ENCODE data around the gene AMBP. TPM values are rescaled to one million over a fixed set of nuclear protein-coding genes. Genes with fewer than 3 reads are reported as not detected.

AMBP gene
- total and polyA plus RNA-seq, 2 of the 13 experiments (the other 11 are each of a cell fraction or from before 2014, with no cell fraction given): 1,510 to 2,580 TPM

GRCh38 chr9:114059047-114059803 is 18.9 kb downstream of the AMBP start (continued):
- TF ChIP-seq, protein P1, sequence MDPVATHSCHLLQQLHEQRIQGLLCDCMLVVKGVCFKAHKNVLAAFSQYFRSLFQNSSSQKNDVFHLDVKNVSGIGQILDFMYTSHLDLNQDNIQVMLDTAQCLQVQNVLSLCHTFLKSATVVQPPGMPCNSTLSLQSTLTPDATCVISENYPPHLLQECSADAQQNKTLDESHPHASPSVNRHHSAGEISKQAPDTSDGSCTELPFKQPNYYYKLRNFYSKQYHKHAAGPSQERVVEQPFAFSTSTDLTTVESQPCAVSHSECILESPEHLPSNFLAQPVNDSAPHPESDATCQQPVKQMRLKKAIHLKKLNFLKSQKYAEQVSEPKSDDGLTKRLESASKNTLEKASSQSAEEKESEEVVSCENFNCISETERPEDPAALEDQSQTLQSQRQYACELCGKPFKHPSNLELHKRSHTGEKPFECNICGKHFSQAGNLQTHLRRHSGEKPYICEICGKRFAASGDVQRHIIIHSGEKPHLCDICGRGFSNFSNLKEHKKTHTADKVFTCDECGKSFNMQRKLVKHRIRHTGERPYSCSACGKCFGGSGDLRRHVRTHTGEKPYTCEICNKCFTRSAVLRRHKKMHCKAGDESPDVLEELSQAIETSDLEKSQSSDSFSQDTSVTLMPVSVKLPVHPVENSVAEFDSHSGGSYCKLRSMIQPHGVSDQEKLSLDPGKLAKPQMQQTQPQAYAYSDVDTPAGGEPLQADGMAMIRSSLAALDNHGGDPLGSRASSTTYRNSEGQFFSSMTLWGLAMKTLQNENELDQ (CRISPR knock-in tag; IDR thresholded peaks at IDR 0.05; ENCODE audit: borderline replicate concordance): no peak
- TF ChIP-seq KLF13 (CRISPR knock-in tag; IDR thresholded peaks at IDR 0.05) (no peak), ZNF672 (CRISPR knock-in tag; IDR thresholded peaks at IDR 0.05) (no peak), BRD4 (CRISPR knock-in tag; IDR thresholded peaks at IDR 0.05) (no peak), HOXA7 (CRISPR knock-in tag; IDR thresholded peaks at IDR 0.05) (no peak), NFKB2 (CRISPR knock-in tag; IDR thresholded peaks at IDR 0.05; ENCODE audit: borderline replicate concordance) (no peak), TFAP4 (IDR thresholded peaks at IDR 0.05; ENCODE audit: borderline replicate concordance, low read depth) (peak; percentile 72; the same call in 1 of the 2 replicates), ZNF20 (CRISPR knock-in tag; IDR thresholded peaks at IDR 0.05) (no peak), SSRP1 (CRISPR knock-in tag; IDR thresholded peaks at IDR 0.05) (peak; percentile 89; the same call in 1 of the 2 replicates), ZNF552 (CRISPR knock-in tag; IDR thresholded peaks at IDR 0.05; ENCODE audit: borderline replicate concordance) (no peak), NR2C2 (CRISPR knock-in tag; IDR thresholded peaks at IDR 0.05; ENCODE audit: borderline replicate concordance) (0 out of 2 replicates have a peak, but pooled peaks have one; percentile 17), MLLT10 (CRISPR knock-in tag; IDR thresholded peaks at IDR 0.05) (no peak), KAT8 (CRISPR knock-in tag; IDR thresholded peaks at IDR 0.05) (0 out of 2 replicates have a peak, but pooled peaks have one; percentile 30), SP5 (CRISPR knock-in tag; IDR thresholded peaks at IDR 0.05; ENCODE audit: borderline replicate concordance, low read depth) (no peak), RBM39 (IDR thresholded peaks at IDR 0.05; ENCODE audit: low read depth, low read length, poor library complexity, severe bottlenecking) (peak; percentile 50), SIX1 (CRISPR knock-in tag; IDR thresholded peaks at IDR 0.05; ENCODE audit: borderline replicate concordance) (no peak), ZNF749 (CRISPR knock-in tag; IDR thresholded peaks at IDR 0.05; ENCODE audit: borderline replicate concordance) (0 out of 2 replicates have a peak, but pooled peaks have one; percentile 45), NFATC3 (CRISPR knock-in tag; IDR thresholded peaks at IDR 0.05) (no peak), ZFP41 (CRISPR knock-in tag; IDR thresholded peaks at IDR 0.05; ENCODE audit: borderline replicate concordance) (no peak), BATF2 (CRISPR knock-in tag; IDR thresholded peaks at IDR 0.05) (no peak), ZNF747 (CRISPR knock-in tag; IDR thresholded peaks at IDR 0.05; ENCODE audit: borderline replicate concordance) (peak; percentile 39; the same call in 1 of the 2 replicates)
- TF ChIP-seq, protein P2, sequence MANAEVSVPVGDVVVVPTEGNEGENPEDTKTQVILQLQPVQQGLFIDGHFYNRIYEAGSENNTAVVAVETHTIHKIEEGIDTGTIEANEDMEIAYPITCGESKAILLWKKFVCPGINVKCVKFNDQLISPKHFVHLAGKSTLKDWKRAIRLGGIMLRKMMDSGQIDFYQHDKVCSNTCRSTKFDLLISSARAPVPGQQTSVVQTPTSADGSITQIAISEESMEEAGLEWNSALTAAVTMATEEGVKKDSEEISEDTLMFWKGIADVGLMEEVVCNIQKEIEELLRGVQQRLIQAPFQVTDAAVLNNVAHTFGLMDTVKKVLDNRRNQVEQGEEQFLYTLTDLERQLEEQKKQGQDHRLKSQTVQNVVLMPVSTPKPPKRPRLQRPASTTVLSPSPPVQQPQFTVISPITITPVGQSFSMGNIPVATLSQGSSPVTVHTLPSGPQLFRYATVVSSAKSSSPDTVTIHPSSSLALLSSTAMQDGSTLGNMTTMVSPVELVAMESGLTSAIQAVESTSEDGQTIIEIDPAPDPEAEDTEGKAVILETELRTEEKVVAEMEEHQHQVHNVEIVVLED (CRISPR knock-in tag; IDR thresholded peaks at IDR 0.05; ENCODE audit: borderline replicate concordance): no peak
- TF ChIP-seq, protein P3, sequence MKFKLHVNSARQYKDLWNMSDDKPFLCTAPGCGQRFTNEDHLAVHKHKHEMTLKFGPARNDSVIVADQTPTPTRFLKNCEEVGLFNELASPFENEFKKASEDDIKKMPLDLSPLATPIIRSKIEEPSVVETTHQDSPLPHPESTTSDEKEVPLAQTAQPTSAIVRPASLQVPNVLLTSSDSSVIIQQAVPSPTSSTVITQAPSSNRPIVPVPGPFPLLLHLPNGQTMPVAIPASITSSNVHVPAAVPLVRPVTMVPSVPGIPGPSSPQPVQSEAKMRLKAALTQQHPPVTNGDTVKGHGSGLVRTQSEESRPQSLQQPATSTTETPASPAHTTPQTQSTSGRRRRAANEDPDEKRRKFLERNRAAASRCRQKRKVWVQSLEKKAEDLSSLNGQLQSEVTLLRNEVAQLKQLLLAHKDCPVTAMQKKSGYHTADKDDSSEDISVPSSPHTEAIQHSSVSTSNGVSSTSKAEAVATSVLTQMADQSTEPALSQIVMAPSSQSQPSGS (CRISPR knock-in tag; IDR thresholded peaks at IDR 0.05): 0 out of 2 replicates have a peak, but pooled peaks have one; percentile 10
